AG09319 (cell line): ENCODE measurements around the gene PERM1.
"Not testable (repeated sequence)": the region's sequence is repeated elsewhere in the genome, so short reads cannot be mapped to it uniquely, and the experiment has no call there.

ENCODE experiments used
- DNase-seq: peaks from one replicate; pipeline ENCODE4 v3.0.0-alpha.2; 2010; ENCODE audit warnings: low read depth; ENCODE audit errors: extremely low read depth
- TF ChIP-seq, protein P1 (sequence below): IDR thresholded peaks from 2 replicates; pipeline ENCODE4 v1.5.1; 2011; ENCODE audit warnings: low read depth, mild to moderate bottlenecking, inconsistent platforms, low read length, moderate library complexity

Gene PERM1

DNA sequence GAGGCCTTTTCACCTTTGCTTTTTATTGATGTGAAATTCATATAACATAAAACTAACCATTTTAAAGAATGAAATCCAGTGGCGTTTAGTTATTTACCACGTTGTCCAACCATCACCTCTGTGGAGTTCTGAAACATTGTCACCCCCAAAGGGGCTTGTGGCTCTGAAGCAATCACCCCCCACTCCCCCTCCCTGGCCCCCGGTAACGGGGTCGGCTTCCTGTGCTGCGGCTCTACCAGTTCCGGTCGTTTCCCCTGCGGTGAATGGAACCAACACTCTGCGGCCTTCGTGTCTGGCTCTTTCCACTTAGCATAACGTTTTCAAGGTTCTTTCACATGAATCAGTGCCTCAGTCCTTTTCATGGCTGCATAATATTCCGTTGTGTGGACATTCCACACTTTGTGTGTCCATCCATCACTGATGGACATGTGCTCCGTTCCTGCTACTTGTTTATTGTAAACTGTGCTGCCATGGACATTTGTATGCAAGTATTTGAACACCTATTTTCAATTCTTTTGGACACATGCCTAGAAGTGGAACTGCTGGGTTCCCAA lies 29.6 kb upstream of the PERM1 start:
- no peak for DNase-seq
- TF ChIP-seq, protein P1, sequence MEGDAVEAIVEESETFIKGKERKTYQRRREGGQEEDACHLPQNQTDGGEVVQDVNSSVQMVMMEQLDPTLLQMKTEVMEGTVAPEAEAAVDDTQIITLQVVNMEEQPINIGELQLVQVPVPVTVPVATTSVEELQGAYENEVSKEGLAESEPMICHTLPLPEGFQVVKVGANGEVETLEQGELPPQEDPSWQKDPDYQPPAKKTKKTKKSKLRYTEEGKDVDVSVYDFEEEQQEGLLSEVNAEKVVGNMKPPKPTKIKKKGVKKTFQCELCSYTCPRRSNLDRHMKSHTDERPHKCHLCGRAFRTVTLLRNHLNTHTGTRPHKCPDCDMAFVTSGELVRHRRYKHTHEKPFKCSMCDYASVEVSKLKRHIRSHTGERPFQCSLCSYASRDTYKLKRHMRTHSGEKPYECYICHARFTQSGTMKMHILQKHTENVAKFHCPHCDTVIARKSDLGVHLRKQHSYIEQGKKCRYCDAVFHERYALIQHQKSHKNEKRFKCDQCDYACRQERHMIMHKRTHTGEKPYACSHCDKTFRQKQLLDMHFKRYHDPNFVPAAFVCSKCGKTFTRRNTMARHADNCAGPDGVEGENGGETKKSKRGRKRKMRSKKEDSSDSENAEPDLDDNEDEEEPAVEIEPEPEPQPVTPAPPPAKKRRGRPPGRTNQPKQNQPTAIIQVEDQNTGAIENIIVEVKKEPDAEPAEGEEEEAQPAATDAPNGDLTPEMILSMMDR = no peak

DNA sequence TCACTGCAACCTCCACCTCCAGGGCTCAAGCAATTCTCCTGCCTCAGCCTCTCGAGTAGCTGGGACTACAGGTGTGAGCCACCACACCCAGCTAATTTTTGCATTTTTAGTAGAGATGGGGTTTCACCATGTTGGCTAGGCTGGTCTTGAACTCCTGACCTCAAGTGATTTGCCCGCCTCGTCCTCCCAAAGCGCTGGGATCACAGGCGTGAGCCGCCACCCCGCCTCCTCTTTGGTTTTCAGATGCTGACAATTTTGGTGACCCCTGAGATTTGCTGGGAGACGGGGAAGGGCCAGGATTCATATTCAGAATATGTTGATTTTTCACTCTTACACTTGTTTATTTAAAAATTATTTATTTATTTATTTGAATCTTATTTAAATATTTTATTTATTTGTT lies 28.2 kb upstream of the PERM1 start:
- DNase-seq = not testable (repeated sequence)

DNA sequence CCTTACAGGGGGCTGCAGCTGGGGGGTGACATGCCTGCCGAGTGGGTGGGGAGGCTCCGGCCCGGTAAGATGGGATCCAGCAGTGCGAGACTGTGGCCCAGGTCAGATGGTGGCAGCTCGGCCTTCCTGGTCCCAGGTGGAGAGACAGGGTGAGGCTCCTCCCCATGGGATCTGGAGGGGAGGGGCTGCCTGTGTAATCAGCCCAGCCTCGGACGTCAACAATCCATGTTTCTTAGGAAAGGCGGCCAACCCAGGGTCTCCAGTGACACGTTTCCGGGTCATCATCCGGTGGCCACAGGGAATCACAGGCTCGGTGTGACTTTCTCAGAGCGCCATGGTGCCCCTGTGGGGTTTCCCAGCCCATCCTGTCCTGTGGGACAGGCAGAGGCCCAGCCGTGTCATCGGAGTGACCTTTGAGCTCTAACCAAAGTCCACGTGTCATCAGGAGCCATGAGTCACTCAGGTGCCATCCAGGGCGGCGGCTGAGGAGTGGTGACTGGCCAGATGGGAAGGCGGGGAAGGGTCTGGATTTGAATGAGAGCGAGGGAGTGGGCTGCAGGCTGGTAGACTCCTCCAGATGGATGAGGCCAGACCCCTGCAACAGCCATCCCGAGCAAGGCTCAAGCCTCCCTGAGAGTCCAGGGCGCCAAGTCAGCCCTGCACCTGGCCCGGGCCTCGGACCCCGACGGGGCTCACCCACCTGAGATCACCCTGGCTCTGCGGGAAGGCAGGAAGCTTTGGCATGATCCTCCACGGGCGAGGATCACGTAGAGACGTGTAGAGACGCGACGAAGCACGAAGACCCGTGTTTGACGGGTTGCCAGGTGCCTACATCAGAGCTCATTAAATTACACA lies 24.6 kb upstream of the PERM1 start:
- no peak for DNase-seq
- TF ChIP-seq, protein P1 = no peak

DNA sequence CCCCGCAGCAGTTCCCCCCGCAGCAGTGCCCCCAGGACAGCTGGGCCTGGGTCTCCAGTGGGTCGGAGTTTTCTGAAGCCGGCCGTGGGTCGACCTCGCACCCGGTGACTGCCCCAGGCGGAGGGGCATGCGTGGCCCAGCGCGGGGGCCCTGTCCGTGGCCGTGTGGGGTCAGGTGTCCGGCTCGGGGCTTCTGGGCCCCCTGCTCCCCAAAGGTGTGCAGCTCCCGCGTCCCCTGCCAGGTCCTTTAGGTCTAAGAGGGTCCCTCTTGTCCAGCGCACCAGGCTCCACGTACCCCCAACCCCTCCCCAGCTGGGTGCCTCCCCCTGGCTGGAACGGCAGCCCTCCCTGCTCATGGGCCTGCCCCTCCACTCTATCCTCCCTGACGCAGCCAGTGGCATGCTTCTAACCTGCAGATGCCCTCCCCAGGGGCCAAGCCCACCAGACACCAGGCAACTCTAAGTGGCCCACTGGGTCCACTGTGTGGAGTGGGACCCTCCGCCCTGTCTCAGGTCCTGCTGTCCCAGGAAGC lies 23.9 kb upstream of the PERM1 start:
- TF ChIP-seq, protein P1 = no peak
- no peak for DNase-seq

DNA sequence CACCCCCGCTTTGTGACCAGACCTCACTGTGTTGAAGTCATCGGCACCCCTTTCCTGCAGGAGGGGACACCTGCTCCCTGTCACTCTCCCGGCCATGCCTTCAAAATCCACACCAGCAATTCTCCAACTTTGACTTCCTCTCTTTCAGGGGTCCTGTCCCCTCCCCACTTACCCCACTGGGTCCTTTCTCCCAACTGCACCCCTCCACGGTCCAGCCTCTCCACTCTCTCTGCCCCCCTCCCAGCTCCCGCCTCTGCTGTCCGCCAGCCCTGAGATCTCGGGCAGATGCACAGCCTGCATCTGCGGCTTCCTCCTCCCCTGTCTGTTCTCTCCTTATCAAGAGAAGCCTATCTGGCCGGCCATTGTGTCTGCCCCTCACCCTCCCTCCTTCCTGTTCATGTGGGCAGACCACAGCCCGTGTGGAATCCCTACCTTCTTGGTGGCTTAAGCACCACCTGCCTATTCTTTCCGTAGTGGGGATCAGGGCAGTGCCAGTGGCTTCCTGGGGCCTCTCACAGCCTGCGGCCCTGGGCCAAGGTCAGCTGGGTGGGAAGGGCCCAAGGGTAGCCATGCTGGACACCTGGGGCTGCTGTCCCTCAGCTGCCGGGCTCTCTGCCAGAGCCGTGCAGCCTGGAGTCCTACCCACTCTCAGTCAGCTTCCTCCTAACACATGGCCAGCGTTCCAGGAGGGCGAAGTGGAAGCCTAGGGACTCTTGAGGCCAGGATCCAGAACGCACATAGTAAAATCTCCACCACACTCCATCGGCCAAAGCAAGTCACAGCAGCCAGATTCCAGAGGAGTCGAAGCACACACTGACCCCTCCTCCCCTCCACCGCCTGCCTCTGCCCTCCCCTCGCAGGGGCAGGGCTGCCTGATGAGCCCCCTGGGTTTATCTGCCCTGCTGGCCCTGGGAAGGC lies 23.1 kb upstream of the PERM1 start:
- DNase-seq = no peak
- TF ChIP-seq, protein P1 = no peak

DNA sequence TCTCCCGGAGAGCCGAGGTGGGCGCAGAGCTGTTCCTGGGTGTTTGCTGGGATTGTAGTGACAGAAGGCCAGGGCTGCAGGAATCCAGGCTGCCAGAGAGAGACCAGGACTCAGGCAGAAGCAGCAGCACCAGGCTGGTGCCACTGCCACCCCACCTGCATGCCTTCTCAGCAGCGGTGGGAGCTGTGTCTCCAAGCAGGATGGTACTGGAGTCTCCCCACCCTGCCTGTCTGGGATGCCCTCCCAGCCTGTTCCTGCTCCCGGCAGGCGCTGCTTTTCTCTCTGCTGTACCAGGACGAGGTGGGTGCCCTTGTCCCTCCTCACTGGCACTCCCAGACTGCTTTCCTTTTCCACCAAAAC lies 22.5 kb upstream of the PERM1 start:
- TF ChIP-seq, protein P1 = no peak
- no peak for DNase-seq

DNA sequence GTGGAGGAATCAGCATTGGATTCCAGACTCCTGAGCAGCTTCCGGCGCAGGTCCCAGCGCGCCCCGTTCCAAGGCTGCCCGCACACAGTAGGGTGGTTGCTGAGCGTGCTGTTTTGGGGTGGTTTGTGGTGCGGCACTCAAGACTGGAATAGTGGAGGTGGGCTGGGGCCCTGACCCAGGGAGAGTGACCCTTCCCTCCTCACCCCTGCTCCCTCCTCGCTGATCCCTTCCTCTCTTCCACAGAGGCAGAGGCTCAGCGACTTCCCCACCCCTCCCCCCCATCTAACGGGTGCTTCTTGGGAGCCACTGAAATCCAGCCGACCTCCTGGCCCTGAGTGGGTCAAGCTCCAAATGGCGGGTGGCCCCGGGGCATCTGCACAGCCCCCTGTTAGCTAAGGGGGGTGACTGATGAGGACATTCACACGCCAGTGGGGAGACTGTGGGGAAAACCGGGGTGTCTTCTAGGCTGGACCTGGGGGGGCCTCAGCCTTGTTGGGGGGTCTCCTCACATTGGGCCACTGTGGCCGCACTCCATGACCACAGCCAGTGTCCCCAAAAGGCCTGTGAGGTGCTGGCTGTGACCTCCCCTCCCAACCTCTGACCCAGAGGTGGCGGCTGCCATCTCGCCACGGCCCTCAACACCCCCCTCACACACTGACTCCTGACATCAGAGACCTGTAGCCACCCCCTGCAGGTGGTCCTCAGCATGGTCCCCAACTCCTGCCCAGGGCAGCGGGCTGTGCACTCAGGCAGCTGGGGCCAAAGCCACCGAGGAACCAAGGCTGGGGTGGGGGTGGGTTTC lies 21.9 kb upstream of the PERM1 start:
- DNase-seq = no peak

More for the DNA sequence above, 21.9 kb upstream of the PERM1 start:
- TF ChIP-seq, protein P1 = no peak
